NCI-H82 treated with DMSO at 0.1 percent for 48 hours (cell line): ENCODE data around the gene SCTR.

ENCODE experiments used
- DNase-seq: peaks from one replicate; lab custom pipeline; 2025; ENCODE audit not compliant: unreplicated experiment; lab: John Stamatoyannopoulos, UW

SCTR gene

DNA sequence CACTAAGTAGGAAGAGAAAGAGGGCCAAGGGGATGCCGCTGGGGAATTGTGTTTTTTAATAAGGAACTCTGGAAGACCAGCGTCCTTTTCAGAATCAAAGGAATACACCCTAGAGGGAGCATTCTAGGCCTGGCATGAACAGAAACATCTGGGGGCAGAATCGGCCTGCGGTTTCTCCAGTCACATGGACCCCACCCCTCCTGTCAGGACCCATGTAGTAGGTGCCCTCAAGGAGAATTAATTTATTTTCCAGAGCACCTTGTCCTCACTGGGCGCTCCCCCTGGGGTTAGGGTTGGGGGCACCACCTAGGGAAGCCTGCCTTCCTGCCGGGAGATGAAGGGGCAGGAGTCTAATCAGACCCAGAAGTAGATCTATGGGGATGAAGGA lies 48.4 kb downstream of the SCTR start:
- no peak for DNase-seq

DNA sequence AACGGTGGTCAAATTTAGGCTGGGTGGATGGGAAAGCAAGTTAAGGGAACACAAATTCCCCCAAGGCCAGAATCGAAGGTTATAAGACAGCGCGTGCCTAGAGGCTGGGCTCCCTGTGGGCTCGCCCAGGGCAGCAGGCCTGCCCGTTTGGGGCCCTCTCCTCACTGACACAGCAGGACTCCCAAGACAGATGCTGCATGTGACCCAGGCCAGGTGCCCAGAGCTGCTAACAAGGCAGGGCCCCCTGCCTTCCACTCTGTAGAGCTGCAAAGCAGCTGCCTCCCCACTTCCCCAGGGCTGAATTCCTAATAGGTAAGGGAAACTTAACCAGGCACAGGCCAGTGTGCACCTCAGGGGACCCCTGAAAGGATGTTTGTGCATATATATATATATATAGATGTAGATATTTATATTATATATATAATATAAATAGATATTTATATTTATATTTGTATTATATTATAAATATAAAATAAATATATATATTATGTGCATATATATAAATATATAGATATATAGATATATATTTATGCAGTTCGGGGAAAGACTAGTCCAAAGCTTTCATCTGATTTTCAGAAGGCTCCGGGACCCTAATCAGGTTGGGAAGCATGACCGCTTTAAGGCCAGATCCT lies 48.9 kb downstream of the SCTR start:
- no peak for DNase-seq

DNA sequence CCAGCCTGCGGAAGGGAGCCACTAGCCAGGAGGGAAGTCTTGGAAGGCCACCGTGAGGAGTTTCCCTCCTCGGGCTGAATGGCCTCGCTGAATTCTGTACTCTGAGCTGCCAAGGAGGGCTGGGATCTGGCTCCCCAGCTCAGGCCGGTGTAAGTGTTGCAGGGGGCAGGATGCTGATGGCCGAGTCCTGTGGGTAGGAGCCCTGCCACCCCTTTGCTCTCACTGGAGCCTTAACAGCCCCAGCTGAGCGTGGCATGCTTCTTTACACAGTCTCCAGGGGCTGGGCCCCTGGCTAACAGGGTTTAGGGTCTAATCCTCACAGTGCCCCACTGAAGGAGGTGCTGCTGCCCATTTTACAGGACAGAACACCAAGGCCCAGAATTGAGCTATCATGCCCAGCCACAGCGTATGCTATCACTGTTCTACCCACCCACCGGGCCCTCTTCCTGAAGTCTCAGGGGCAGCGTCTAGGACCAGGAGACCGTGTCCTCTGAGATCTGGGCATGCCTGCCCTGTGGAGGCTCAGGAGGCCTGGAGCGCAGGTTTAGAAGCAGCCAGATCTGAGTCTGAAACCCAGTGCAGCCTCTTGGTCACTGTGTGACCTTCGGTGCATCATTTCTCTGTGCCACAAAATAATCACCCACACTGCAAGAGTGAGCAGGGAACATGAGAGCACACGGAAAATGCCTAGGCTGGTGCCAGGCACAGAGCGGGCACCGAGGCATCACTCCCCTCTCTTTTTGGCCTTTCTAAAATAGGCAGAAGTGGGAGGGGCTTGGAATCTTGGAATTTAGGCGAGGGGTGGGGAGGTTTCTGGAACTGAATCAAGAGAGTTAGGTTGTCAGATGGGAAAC lies 49.7 kb downstream of the SCTR start:
- no peak for DNase-seq

DNA sequence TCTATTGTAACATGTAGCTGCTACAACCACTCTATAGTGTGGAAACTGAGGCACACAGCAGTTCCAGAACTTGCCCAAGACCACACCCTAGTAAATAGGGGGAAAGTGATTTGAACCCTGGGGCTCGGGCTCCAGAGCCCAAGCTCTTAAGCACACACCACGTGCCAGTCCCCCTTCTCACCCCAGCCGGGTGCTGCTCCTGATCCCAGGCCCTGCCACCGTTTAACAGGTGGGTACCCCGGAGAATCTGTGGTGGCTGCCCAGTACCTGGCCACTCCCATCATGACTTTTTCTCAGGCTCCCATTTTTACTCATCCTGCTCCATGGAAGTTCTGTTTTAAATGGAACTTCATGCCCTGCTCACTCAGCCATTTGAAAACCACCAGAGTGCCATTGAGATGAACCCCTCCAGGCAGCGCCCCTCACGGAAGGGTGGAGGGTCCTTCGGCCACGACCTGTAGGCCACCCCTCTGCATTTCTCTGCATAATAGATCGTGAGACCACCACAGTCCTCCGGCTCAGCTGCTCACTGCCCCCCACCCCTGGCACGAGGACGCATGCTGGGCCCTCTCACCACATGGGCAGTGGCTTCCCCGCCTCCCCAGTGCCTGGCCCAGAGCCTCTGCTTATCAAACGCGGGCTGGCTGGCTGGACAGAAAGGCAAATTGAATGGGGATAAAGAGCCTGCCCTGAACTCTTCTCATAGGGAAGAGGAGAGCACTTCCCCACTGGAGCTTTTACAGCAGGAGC lies 50.5 kb downstream of the SCTR start:
- DNase-seq, result no peak

DNA sequence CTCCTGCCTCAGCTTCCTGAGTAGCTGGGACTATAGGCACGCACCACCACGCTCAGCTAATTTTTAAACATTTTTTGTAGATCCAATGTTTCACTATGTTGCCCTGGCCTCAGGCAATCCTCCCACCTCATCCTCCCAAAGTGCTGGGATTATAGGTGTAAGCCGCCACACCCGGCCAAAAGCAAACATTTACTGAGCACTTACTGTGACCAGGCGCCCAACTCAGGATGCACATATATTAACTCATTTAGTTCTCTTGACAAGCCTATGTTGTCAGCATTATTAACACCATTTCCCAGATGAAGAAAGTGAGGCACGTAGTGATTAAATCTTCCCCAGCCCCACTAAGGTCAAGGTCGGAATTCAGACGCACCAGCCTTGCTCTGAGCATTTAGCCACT lies 51.5 kb downstream of the SCTR start:
- DNase-seq, result no peak

DNA sequence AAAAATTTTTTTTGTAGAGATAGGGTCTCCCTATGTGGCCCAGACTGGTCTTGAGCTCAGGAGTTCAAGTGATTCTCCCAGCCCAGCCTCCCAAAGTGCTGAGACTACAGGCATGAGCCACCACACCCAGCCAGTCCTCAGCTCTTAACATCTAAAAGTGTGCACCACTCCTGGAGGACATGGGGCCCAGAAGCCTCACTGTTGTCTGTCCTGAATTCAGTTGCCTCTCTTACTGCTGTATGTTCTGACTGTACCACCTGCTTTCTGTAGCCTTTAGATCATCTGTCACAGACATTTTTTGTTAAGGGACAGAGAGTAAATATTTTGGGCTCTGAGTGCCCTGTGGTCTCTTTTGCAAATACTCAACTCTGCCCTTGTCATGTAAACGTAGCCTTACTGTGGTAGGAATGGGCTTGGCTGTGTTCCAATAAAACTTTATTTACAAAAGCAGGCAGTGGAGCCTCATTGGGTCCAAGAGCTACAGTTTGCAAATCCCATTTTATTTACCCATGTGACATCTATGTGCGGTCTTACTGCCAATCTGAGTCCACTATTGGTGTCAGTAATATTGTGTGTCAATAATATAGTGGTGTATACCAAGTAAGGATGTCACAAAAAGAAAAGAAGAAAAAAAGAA lies 54.5 kb downstream of the SCTR start:
- no peak for DNase-seq

DNA sequence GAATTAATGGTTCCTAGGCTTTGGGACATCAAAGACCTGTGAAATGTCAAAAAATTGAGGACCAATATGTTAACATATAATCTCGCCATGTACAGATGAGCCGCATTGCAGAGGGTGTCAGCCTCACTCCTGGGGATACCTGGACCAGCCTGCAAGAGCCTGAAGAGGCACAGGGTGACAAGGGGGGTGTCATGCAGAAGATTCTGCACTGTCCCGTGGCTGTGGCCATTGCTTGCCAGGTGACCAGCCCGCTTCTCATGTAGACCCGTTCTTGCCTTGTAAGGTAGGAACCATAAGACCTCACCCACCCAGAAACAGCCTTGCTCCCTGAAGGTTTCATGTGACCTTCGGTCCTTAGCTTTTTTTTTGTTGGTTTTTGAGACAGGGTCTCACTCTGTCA lies 55.2 kb downstream of the SCTR start:
- no peak for DNase-seq

DNA sequence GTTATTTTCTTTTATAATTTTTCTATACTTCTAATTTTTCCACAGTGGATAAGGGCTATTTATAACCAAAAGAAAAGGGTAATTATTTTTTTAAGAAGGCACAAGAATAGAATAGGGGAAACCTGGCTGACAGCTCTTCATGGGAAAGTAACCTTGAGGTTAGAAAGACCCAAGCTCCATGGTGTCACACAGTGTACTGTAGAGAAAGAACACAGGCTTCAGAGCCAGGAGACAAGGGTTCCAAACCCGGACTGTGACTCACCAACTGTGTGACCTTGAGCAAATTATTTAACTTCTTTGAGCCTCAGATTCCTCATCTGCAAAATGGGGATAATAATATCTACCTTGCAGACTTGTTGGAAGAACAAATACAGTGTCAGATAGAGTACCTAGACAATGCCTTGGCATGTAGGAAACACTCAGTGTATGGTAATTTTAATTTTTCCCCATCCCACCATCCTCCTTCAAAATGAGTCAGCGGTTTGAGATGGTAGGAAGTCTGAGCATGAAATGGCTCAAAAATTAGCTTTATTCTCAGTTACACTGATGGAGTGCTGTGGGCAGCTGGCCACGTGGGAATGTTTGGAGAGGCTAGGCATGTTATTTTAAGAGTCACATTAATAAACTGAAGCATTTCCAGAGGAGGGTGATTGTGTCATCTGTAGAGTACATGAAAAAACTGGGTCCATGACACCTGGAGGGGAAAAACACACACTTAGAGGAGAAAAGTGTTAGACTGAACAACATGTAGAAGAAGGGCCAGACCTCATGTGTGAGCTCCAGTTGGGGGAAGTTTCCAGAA lies 55.9 kb downstream of the SCTR start:
- DNase-seq, result no peak

DNA sequence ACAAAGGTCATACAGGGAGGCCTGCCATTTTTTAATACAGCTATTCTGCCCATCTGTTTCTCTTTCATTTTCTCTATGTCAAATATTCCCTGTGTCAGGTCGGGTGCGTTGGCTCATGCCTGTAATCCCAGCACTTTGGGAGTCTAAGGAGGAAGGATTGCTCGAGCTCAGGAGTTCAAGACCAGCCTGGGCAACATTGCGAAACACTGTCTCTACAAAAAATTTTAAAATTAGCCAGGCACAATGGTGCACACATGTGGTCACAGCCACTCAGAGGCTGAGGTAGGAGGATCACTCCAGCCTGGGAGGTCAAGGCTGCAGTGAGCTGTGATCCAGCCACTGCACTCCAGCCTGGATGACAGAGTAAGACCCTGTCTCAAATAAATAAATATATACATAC lies 57.9 kb downstream of the SCTR start:
- no peak for DNase-seq

DNA sequence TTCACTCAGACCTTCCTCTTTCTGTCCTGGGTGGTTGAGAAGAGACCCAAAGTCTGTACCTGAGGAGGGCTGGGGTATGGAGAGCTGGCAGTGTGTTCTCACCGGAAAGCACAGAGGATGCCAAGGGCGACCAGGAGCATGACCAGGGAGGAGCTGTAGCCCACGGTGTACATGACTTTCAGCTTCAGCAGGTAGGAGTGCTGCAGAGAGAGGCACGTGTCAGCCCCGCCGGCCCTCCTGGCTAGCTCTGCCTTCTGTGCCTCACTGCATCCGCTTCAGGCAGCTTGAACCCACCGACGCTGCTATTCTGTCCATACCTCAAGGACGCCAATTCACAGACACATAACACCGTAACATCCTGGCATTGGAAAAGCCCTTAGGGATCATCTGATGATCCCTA lies 58.6 kb downstream of the SCTR start:
- DNase-seq, result no peak

DNA sequence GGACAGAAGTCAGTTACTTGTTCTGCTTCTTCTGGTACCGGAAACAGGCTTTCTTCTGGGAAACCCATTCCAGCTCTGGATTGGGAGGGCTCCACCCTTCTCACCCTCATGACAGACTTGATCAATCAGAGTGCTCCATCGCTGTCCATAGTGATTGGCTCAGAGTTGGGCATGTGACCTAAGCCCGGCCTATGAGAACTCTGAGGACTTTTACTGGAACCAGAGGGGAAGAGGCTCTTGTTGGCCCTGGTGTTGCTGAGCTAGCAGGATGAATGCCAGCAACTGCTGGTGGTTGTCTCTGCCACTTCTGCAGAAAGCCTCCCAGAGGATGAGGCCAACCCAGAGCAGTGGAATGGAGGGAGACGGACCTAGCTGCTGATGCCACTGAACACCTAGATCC lies 59.3 kb downstream of the SCTR start:
- no peak for DNase-seq

DNA sequence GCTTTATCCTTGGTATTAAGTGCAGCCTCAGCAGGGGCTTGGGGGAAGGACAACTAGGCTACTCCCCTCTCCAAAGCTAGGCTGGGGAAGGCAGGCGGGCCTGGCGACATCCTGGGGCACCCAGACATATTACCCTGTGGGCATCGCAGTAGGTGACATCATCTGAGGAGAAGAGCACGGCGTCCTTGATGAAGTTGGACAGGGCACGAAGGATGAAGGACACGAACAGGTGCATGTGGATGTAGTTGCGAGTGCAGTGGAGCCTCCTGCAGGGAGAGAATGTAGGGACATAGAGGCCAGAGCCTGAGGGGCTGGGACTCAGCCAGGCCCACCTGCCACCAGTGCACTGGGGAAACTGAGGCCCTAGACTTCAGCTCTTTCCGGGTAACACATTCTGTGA lies 60.3 kb downstream of the SCTR start:
- no peak for DNase-seq

DNA sequence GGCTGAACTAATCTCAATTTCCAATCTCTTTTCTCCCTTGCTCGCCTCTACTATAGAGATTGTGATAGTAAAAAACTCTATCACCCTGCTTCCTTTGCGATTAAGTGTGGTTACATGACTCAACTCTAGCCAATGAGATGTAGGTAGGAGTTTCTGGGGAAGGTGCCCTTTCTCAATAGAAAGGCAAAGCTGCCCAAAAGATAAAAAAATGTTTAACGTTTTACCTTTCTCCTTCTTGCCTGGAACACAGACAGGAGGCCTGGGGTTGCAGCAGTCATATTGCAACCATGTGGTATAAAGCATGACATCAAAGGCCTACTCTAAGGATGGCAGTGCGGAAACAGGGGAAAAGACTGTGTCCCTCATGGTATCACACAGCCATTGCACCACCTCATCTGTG lies 61.1 kb downstream of the SCTR start:
- DNase-seq, result no peak

DNA sequence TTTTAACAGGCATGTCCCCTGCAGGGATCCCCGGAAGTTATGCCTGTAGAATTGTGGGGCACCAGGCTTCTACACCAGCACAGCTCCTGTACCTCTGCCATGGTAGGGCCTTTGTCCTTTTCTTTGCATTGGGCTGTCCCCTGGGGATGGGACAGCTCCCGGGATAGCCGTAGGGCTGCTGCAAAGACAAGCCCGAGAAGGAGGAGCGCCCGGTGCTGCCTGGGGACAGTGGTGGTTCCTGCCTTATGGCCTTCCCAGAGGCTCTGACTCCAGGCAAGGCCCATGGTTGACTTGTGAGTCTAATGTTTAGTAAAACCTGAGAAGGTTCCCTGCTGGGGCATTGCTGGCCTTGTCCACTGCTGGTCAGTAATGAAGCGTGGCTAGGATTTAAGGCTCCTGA lies 61.7 kb downstream of the SCTR start:
- no peak for DNase-seq

DNA sequence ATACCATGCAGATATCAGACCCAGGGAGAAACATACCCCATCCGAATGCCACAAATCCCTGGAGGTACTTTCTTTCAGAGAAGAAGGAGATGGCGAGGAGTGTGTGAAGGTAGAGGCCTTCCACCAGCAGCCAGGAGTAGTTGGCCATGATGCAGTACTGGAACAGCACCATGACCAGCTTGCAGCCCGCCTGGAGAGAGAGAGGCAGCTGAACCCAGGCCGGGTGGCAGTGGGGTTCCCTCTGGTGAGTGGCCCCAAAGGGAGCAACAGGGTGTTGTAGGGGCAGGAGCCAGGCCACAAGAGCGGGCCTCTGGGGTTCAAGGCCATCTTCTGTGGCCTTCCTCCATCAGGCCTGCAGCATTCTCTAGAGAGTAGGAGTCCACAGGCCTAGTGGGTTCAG lies 62.5 kb downstream of the SCTR start:
- DNase-seq, result no peak

DNA sequence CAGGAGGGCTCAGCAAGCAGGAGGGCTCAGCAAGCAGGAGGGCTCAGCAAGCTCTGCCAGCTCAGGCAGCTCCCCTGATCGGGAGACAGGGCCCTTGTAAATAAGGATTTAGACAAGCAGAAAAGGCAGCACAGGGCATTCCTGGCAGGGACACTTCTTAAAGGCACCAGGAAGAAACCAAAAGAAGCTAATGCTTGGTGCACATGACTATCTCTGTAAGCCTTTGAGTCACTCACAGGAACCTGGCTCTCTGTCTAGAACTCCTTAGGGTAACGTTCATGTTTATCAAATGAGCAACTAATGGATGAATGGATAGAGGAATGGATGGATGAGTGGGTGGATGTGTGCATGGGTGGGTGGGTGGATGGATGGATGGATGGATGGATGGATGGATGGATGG lies 64.2 kb downstream of the SCTR start:
- DNase-seq, result no peak

DNA sequence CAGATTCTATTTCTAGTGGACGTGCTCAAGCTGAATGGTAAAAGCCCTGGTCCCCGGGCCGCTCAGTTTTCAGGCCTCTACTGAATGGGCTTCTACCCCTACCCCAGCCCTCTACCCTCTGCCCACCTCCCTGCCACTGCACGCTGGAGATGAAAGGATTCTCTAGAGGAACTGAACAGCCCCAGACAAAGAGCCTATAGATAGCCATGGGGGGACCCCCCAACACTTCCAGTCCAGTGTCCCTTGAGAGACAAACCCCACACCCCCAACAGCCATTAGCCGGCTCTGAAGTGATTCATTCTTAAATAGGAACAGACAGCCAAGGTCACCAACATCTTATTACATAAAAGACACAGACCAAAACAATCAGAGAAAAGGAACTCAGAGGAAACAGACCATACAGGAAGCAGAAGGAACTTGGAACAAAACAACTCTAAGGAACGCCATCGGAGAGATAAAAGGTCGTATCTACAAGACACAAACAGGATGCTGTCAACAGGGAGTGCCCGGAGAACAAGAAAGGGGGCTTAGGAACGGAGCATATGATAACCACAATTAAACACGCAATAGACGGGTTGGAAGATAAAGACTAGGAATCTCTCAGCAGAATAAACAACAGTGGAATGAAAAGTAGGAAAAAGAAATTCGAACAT lies 69.1 kb downstream of the SCTR start:
- DNase-seq, result no peak

DNA sequence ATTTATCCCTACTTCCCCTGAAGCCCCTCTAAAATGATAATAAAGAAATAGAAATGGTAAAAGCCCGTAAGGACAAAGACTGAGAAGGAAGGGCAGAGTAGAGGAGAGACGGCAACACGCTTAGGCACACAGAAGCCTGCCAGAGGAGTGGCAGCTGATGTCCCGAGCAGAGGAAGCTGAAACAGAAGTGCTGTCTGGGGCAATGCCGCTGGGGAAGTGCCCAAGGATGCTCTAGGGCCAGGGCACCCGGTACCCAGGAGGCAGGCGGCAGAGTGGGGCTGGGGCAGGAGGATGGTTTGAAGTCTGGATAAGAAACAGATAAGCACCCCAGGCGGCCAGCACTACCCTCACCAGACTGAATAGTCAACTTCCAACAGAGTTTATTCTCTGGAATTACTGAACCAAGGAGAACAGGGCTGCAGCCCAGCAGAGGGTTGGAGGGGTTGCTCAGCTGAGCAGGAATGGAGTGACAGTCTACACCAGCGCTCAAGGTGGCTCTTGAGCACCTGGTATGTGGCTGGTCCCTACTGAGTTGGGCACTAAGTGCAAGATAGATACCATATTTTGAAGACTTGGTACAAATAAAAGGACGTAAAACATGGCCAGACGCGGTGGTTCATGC lies 70.2 kb downstream of the SCTR start:
- no peak for DNase-seq

DNA sequence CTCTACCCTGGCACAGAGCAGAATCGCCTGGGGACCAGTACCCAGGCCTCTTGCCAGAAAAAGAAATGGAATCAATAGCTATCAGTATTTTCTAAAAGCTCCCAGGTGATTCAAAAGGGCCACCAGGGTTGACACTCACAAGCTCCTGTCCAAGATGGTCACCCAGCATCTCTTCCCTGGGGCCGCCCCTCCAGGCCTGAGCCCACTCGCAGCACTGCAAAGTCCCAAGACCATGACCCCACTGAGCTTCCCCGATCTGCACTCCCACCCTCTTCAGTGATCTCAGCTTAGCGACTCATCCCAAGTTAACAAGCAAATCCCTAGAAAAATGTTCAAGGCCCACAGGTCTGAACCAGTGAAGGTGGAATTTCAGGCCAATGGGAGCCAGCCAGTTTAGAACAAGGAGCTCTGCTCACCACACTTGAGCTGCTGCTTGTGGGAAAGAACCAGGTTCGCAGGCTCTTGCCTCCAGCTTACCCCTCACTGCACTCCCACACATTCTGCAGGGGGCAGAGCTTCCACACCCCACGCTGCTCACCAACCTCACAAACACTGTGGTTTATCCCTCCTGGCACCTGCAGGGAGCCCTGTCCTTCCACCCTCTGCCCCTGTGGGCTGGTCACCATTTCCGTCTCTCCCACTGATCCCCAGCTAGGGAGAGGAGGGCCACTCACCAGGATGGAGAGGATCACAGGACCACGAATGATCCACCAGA lies 72.8 kb downstream of the SCTR start:
- DNase-seq, result no peak
